H9 (cell line): ENCODE results near the gene EDC3. TPM values are rescaled to one million over a fixed set of nuclear protein-coding genes. Genes with fewer than 3 reads are reported as not detected.

Experiments
- DNase-seq: peaks from one replicate; pipeline ENCODE4 v3.0.0-alpha.2; 2017
- H2AFZ ChIP-seq: one replicate; pipeline ENCODE4 v1.6.1; 2013; ENCODE audit warnings: mild to moderate bottlenecking, low read length, control low read depth, moderate library complexity
- H2AK5ac ChIP-seq: 2 replicates; pipeline ENCODE4 v1.6.1; 2013; ENCODE audit warnings: low read length, control low read depth, mixed read lengths; ENCODE audit not compliant: insufficient read length
- H2BK120ac ChIP-seq: one replicate; pipeline ENCODE4 v1.6.1; 2013; ENCODE audit warnings: low read depth, mild to moderate bottlenecking, low read length, control low read depth, inconsistent platforms; ENCODE audit not compliant: poor library complexity, severe bottlenecking
- H2BK12ac ChIP-seq: 2 replicates; pipeline ENCODE4 v1.6.1; 2013; ENCODE audit warnings: low read length, control low read depth, mixed read lengths, low read depth; ENCODE audit not compliant: insufficient read length
- H2BK15ac ChIP-seq: 2 replicates; pipeline ENCODE4 v1.6.1; 2013; ENCODE audit warnings: low read depth, low read length, control low read depth
- H2BK20ac ChIP-seq: one replicate; pipeline ENCODE4 v1.6.1; 2013; ENCODE audit warnings: low read depth, mild to moderate bottlenecking, low read length, control low read depth, inconsistent platforms; ENCODE audit not compliant: poor library complexity, severe bottlenecking
- H2BK5ac ChIP-seq: 2 replicates; pipeline ENCODE4 v1.6.1; 2013; ENCODE audit warnings: low read length, control low read depth, mixed read lengths; ENCODE audit not compliant: insufficient read length
- H3K14ac ChIP-seq: 2 replicates; pipeline ENCODE4 v1.6.1; 2013; ENCODE audit warnings: low read length, control low read depth; ENCODE audit not compliant: insufficient read depth
- H3K18ac ChIP-seq: 2 replicates; pipeline ENCODE4 v1.6.1; 2013; ENCODE audit warnings: low read depth, mild to moderate bottlenecking, mixed read lengths, low read length, control low read depth; ENCODE audit not compliant: insufficient read length
- H3K23ac ChIP-seq: 2 replicates; pipeline ENCODE4 v1.6.1; 2013; ENCODE audit warnings: low read length, control low read depth, mixed read lengths, low read depth; ENCODE audit not compliant: insufficient read length
- H3K23me2 ChIP-seq: 2 replicates; pipeline ENCODE4 v1.6.1; 2013; ENCODE audit warnings: low read depth, mild to moderate bottlenecking, mixed read lengths, low read length, control low read depth; ENCODE audit not compliant: insufficient read length, poor library complexity, severe bottlenecking
- H3K27ac ChIP-seq: 2 replicates; pipeline ENCODE4 v1.5.1; 2013; ENCODE audit warnings: low read length, control low read depth, mixed read lengths, low read depth; ENCODE audit not compliant: insufficient read length
- H3K27me3 ChIP-seq: 2 replicates; pipeline ENCODE4 v1.6.1; 2013; ENCODE audit warnings: low read length, control low read depth, inconsistent platforms; ENCODE audit not compliant: insufficient read depth
- H3K4ac ChIP-seq: 2 replicates; pipeline ENCODE4 v1.6.1; 2013; ENCODE audit warnings: low read depth, mild to moderate bottlenecking, control low read depth, inconsistent platforms, low read length, moderate library complexity
- H3K4me1 ChIP-seq: 2 replicates; pipeline ENCODE4 v1.6.1; 2013; ENCODE audit warnings: low read length, control low read depth, inconsistent platforms; ENCODE audit not compliant: insufficient read depth
- H3K4me2 ChIP-seq: 2 replicates; pipeline ENCODE4 v1.6.1; 2013; ENCODE audit warnings: low read length, control low read depth, mixed read lengths; ENCODE audit not compliant: insufficient read length, insufficient read depth
- H3K56ac ChIP-seq: 2 replicates; pipeline ENCODE4 v1.6.1; 2013; ENCODE audit warnings: low read depth, mild to moderate bottlenecking, mixed read lengths, low read length, control low read depth; ENCODE audit not compliant: insufficient read length
- H3K79me1 ChIP-seq: 2 replicates; pipeline ENCODE4 v1.6.1; 2013; ENCODE audit warnings: low read depth, mild to moderate bottlenecking, moderate library complexity, low read length, control low read depth, inconsistent platforms; ENCODE audit not compliant: insufficient read depth, poor library complexity, severe bottlenecking
- H3K79me2 ChIP-seq: 2 replicates; pipeline ENCODE4 v1.6.1; 2013; ENCODE audit warnings: low read length, control low read depth, inconsistent platforms; ENCODE audit not compliant: insufficient read depth
- H3K9ac ChIP-seq: 2 replicates; pipeline ENCODE4 v1.6.1; 2013; ENCODE audit warnings: low read length, control low read depth, mixed read lengths; ENCODE audit not compliant: insufficient read length; ENCODE audit errors: extremely low read depth
- H3K9me3 ChIP-seq: one replicate; pipeline ENCODE4 v1.6.1; 2013; ENCODE audit warnings: low read depth, low read length, inconsistent platforms; ENCODE audit not compliant: control insufficient read depth
- H3T11ph ChIP-seq: one replicate; pipeline ENCODE4 v1.6.1; 2013; ENCODE audit warnings: mild to moderate bottlenecking, low read length, control low read depth, inconsistent platforms
- H4K20me1 ChIP-seq: one replicate; pipeline ENCODE4 v1.6.1; 2013; ENCODE audit not compliant: control insufficient read depth, insufficient read length, insufficient read depth
- H4K5ac ChIP-seq: 2 replicates; pipeline ENCODE4 v1.6.1; 2013; ENCODE audit warnings: low read depth, mild to moderate bottlenecking, mixed read lengths, low read length, control low read depth; ENCODE audit not compliant: insufficient read length
- H4K8ac ChIP-seq: replicated peaks from 2 replicates; pipeline ENCODE4 v1.6.1; 2013; ENCODE audit warnings: low read length, control low read depth, mixed read lengths, low read depth; ENCODE audit not compliant: insufficient read length
- H4K91ac ChIP-seq: 2 replicates; pipeline ENCODE4 v1.6.1; 2013; ENCODE audit warnings: low read depth, mild to moderate bottlenecking, moderate library complexity, mixed read lengths, low read length, control low read depth; ENCODE audit not compliant: insufficient read length
- H3K27ac Mint-ChIP-seq, 3 experiments: 2 replicates in 2 of 3; 3 replicates in 1 of 3; pipeline ENCODE4 v1.8.0; 2020 to 2021; ENCODE audit warnings: mixed read lengths in 3 of 3, mild to moderate bottlenecking in 1 of 3, moderate library complexity in 1 of 3
- H3K27me3 Mint-ChIP-seq: 2 replicates; pipeline ENCODE4 v1.8.0; 2021; ENCODE audit warnings: low read depth, mild to moderate bottlenecking, moderate library complexity, mixed read lengths
- H3K36me3 Mint-ChIP-seq, 3 experiments: 2 replicates in 2 of 3; 3 replicates in 1 of 3; pipeline ENCODE4 v1.8.0; 2020 to 2021; ENCODE audit warnings: low read depth in 3 of 3, mixed read lengths in 3 of 3; ENCODE audit not compliant: insufficient read depth in 1 of 3
- H3K4me1 Mint-ChIP-seq, 2 experiments: 2 replicates each; pipeline ENCODE4 v1.8.0; 2020; ENCODE audit warnings: mixed read lengths in 2 of 2
- H3K4me3 Mint-ChIP-seq, 2 experiments: 2 replicates in 1 of 2; 3 replicates in 1 of 2; pipeline ENCODE4 v1.8.0; 2020 to 2021; ENCODE audit warnings: mild to moderate bottlenecking in 2 of 2, mixed read lengths in 2 of 2, moderate library complexity in 1 of 2
- H3K9me3 Mint-ChIP-seq, 2 experiments: 2 replicates in 1 of 2; 3 replicates in 1 of 2; pipeline ENCODE4 v1.8.0; 2020; ENCODE audit warnings: mild to moderate bottlenecking in 2 of 2, mixed read lengths in 2 of 2, moderate library complexity in 1 of 2
- WGBS: extraction: QIAGEN DNeasy Blood & Tissue Kit; methylation state at CpG from one replicate; pipeline ENCODE4 v1.1.7; 2013; ENCODE audit warnings: missing lambda C conversion rate, low lambda C conversion rate, mixed read lengths; ENCODE audit not compliant: insufficient read length; ENCODE audit errors: extremely low coverage; 5-methylcytosine and 5-hydroxymethylcytosine counted together
- total RNA-seq: library from RNA; stranded (reverse); gene quantifications from 2 replicates; pipeline ENCODE4 v1.2.1, GENCODE V29; 2021
- TF ChIP-seq, protein P1 (sequence below): fragments of 200-600 bp; sonication (generic); conservative IDR thresholded peaks from 3 replicates; pipeline ENCODE4 v1.8.0; 2021; ENCODE audit warnings: antibody characterized with exemption, mild to moderate bottlenecking

Gene EDC3
- total RNA-seq, 1 experiment from 2014 or later: 60.5 TPM

DNA sequence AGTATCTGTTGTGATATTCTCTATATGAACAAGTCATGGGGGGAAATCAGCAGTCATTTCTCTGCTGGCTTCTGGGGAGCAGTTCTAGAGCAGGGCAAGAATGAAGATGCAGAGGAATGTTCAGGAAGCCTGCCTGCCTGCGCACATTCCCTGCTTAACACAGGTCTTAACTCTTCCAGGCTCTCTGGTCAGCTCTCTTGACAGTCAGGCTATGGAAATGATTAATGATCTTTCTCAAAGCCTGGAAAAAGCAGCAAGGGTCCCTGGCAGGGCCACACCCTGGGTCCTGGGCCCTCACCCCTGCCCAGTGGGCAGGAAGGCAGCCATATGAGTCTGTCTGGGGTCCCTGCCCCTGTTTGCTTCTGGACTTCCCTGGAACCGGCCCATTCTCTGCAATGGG, 111.6 kb downstream of the EDC3 start:
- H3K23ac ChIP-seq: no peak overlapping the region
- no peak overlapping the region for H2BK120ac ChIP-seq
- H2AK5ac ChIP-seq: no peak overlapping the region
- no peaks in the 10 kb centered on the region for H4K20me1 ChIP-seq
- H3K14ac ChIP-seq: no peak overlapping the region
- H3K79me2 ChIP-seq: 0 out of 2 replicates have a peak, but pooled peaks cover 1% of the 10 kb centered on the region
- H4K91ac ChIP-seq: no peak overlapping the region
- H3K9ac ChIP-seq: no peak overlapping the region
- no peak overlapping the region for H2BK12ac ChIP-seq
- Mint-ChIP-seq H3K36me3 (peaks cover 30 to 77% (median 33%) of the 10 kb centered on the region in 3 experiments; a peak in 6 of 7 replicates), H3K4me3 (no peak overlapping the region), H3K27ac (peak overlapping the region in 1 of 3 experiments; percentile 27; a peak in 2 of 7 replicates), H3K9me3 (no peaks in the 10 kb centered on the region), H3K27me3 (no peaks in the 10 kb centered on the region), H3K4me1 (peaks cover 18 to 25% of the 10 kb centered on the region in 2 experiments)
- no peak overlapping the region for H3K27ac ChIP-seq
- peaks cover 3% of the 10 kb centered on the region for H3K79me1 ChIP-seq
- no peak overlapping the region for H2BK15ac ChIP-seq
- no peak overlapping the region for H3K56ac ChIP-seq
- H4K8ac ChIP-seq: no peak overlapping the region
- no peak overlapping the region for H2AFZ ChIP-seq
- H3K4ac ChIP-seq: no peak overlapping the region
- no peaks in the 10 kb centered on the region for H3K23me2 ChIP-seq
- H3K18ac ChIP-seq: no peak overlapping the region
- H3T11ph ChIP-seq: no peak overlapping the region
- TF ChIP-seq, protein P1, sequence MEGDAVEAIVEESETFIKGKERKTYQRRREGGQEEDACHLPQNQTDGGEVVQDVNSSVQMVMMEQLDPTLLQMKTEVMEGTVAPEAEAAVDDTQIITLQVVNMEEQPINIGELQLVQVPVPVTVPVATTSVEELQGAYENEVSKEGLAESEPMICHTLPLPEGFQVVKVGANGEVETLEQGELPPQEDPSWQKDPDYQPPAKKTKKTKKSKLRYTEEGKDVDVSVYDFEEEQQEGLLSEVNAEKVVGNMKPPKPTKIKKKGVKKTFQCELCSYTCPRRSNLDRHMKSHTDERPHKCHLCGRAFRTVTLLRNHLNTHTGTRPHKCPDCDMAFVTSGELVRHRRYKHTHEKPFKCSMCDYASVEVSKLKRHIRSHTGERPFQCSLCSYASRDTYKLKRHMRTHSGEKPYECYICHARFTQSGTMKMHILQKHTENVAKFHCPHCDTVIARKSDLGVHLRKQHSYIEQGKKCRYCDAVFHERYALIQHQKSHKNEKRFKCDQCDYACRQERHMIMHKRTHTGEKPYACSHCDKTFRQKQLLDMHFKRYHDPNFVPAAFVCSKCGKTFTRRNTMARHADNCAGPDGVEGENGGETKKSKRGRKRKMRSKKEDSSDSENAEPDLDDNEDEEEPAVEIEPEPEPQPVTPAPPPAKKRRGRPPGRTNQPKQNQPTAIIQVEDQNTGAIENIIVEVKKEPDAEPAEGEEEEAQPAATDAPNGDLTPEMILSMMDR: no peak
- H3K9me3 ChIP-seq: no peaks in the 10 kb centered on the region
- no peak overlapping the region for H2BK20ac ChIP-seq
- no peak overlapping the region for H3K4me2 ChIP-seq
- H2BK5ac ChIP-seq: no peak overlapping the region
- WGBS: no CpG with 5 or more reads among the region's 2 CpGs
- DNase-seq: no peak
- H3K27me3 ChIP-seq: no peaks in the 10 kb centered on the region
- H3K4me1 ChIP-seq: 0 out of 2 replicates have a peak, but pooled peaks cover 2% of the 10 kb centered on the region
- H4K5ac ChIP-seq: no peak overlapping the region

Other genes with a start within 250 kb of the EDC3 start
- gene UBL7, start 234.9 kb downstream of the EDC3 start, total RNA-seq: 47.5 and 48.7 TPM in 2 replicates
- gene ARID3B, start 154.8 kb downstream of the EDC3 start, total RNA-seq: 101 and 110 TPM in 2 replicates
- 40.8 and 41.0 TPM in 2 replicates for gene CLK3, start 80.2 kb downstream of the EDC3 start, total RNA-seq
- gene CYP1A1, start 29.5 kb upstream of the EDC3 start, total RNA-seq: 0.33 TPM in 1 of 2 replicates, not detected in the other
- gene CYP1A2, start 52.8 kb upstream of the EDC3 start, total RNA-seq: not detected in 2 replicates
- 49.2 and 49.3 TPM in 2 replicates for gene CSK, start 86.1 kb upstream of the EDC3 start, total RNA-seq
- gene LMAN1L, start 116.8 kb upstream of the EDC3 start, total RNA-seq: not detected in 2 replicates
- gene CPLX3, start 130.6 kb upstream of the EDC3 start, total RNA-seq: not detected in 2 replicates
- gene ULK3, start 147.1 kb upstream of the EDC3 start, total RNA-seq: 31.1 and 34.0 TPM in 2 replicates
- gene SCAMP2, start 177.3 kb upstream of the EDC3 start, total RNA-seq: 49.0 and 50.2 TPM in 2 replicates
- gene MPI, start 194.0 kb upstream of the EDC3 start, total RNA-seq: 55.0 and 57.5 TPM in 2 replicates
- 60.3 and 69.0 TPM in 2 replicates for gene FAM219B, start 210.8 kb upstream of the EDC3 start, total RNA-seq
- 331 and 336 TPM in 2 replicates for gene COX5A, start 242.0 kb upstream of the EDC3 start, total RNA-seq